ENCODE results near the gene RFT1.

Gene RFT1

GRCh38 chr3:53079147-53079546 is 51.1 kb downstream of the RFT1 start:
- Histone ChIP-seq H3K4me3 (ENCODE audit: low read depth, low read length) (no peak overlapping the region), H3K4me1 (ENCODE audit: control insufficient read depth, insufficient read depth, low read length) (no peaks in the 10 kb centered on the region), H3K27ac (ENCODE audit: extremely low read depth, low read depth, low read length) (no peak overlapping the region), H3K36me3 (ENCODE audit: control insufficient read depth in 2 of 2, insufficient read depth in 1 of 2, low read length in 2 of 2) (no peaks in the 10 kb centered on the region), H3K9me3 (ENCODE audit: control insufficient read depth, insufficient read depth, low read depth, low read length) (no peaks in the 10 kb centered on the region)
- TF ChIP-seq ZNF350 (tag by site-specific recombination; IDR thresholded peaks at IDR 0.05) (no peak), MYNN (tag by site-specific recombination; IDR thresholded peaks at IDR 0.05; ENCODE audit: borderline replicate concordance) (no peak), KLF8 (tag by site-specific recombination; IDR thresholded peaks at IDR 0.05) (no peak), ZNF513 (tag by site-specific recombination; IDR thresholded peaks at IDR 0.05) (no peak), ZNF473 (tag by site-specific recombination; IDR thresholded peaks at IDR 0.05) (no peak)
- CTCF ChIA-PET: no interaction called here
- POLR2A ChIA-PET: no interaction called here

- Histone ChIP-seq H3K4me1 (ENCODE audit: control insufficient read depth, insufficient read depth, low read length) (no peaks in the 10 kb centered on the region), H3K4me3 (ENCODE audit: low read depth, low read length) (no peak overlapping the region), H3K9me3 (ENCODE audit: control insufficient read depth, insufficient read depth, low read depth, low read length) (no peaks in the 10 kb centered on the region), H3K27ac (ENCODE audit: extremely low read depth, low read depth, low read length) (no peak overlapping the region), H3K36me3 (ENCODE audit: control insufficient read depth in 2 of 2, insufficient read depth in 1 of 2, low read length in 2 of 2) (no peaks in the 10 kb centered on the region)
- ChIA-PET CTCF (no interaction called here), POLR2A (no interaction called here)
- TF ChIP-seq ZSCAN16 (tag by site-specific recombination; IDR thresholded peaks at IDR 0.05) (no peak), ZNF416 (tag by site-specific recombination; IDR thresholded peaks at IDR 0.05) (no peak), ZBTB11 (tag by site-specific recombination; conservative IDR thresholded peaks at IDR 0.05; ENCODE audit: low read depth) (no peak), ZNF692 (tag by site-specific recombination; IDR thresholded peaks at IDR 0.05) (no peak), ZNF510 (tag by site-specific recombination; IDR thresholded peaks at IDR 0.05; ENCODE audit: insufficient replicate concordance) (no peak), ZNF174 (tag by site-specific recombination; IDR thresholded peaks at IDR 0.05) (no peak), ZNF747 (tag by site-specific recombination; IDR thresholded peaks at IDR 0.05) (no peak), ELK4 (IDR thresholded peaks at IDR 0.05; ENCODE audit: borderline replicate concordance, low read depth, low read length) (no peak), ZFP37 (tag by site-specific recombination; IDR thresholded peaks at IDR 0.05) (no peak), ZNF544 (tag by site-specific recombination; IDR thresholded peaks at IDR 0.05) (no peak), OVOL3 (tag by site-specific recombination; IDR thresholded peaks at IDR 0.05) (no peak), ZNF580 (tag by site-specific recombination; IDR thresholded peaks at IDR 0.05) (no peak), REPIN1 (tag by site-specific recombination; IDR thresholded peaks at IDR 0.05; ENCODE audit: low read depth) (no peak)
Observed at GRCh38 chr3:53078656-53079055, 51.6 kb downstream of the RFT1 start.
